Body of pancreas (tissue), 4 donors: ENCODE data around the gene PGAM1.

ENCODE experiments used
- POLR2A ChIP-seq, 3 donors: fragments of 450-650 bp; IDR thresholded peaks; one replicate each; pipeline ENCODE4 v1.6.1; 2016; ENCODE audit warnings: antibody characterized with exemption in 3 of 3, mild to moderate bottlenecking in 2 of 3
- TF ChIP-seq, protein P1 (sequence below), 7 experiments: fragments of 450-650 bp in 4 of 7; fragments of 200-600 bp in 3 of 7; sonication (generic) in 3 of 7; IDR thresholded peaks; one replicate each; pipeline ENCODE4 v1.5.1; 2016 to 2019; ENCODE audit warnings: antibody characterized with exemption in 7 of 7

DNA sequence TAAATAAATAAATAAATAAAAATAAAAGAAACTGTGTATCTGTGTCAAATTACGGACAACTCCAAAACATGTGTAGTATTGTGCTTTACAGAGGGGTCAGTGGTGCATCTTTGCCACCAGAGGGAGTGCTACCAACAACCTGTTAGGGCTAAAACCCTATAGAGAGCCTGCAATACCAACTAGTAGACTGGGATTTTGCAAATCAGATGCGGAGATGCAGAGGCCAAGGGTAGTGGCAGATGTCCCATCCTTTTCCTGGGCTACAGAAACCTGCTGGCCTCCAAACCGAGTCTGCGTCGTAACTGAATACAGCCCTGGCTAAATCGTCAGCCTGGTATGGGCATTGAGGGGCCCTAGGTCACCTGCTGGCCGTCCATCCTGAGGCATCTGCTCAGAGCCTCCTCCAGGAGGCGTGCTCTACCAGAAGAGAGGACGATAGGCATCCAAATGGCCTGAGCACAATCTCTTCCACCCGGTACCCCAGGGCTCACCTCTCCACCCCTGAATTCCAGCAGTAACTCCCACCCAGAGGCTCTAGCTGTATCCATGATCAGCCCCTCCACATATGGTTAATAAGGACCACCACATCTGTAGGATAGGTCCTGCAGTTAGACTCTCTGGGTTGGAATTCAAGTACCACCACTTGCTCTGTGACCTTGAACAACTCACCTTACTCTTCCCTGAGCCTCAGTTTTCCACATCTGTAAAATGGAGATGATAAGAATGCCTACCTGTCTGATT lies 18.6 kb upstream of the PGAM1 start:
- TF ChIP-seq, protein P1, sequence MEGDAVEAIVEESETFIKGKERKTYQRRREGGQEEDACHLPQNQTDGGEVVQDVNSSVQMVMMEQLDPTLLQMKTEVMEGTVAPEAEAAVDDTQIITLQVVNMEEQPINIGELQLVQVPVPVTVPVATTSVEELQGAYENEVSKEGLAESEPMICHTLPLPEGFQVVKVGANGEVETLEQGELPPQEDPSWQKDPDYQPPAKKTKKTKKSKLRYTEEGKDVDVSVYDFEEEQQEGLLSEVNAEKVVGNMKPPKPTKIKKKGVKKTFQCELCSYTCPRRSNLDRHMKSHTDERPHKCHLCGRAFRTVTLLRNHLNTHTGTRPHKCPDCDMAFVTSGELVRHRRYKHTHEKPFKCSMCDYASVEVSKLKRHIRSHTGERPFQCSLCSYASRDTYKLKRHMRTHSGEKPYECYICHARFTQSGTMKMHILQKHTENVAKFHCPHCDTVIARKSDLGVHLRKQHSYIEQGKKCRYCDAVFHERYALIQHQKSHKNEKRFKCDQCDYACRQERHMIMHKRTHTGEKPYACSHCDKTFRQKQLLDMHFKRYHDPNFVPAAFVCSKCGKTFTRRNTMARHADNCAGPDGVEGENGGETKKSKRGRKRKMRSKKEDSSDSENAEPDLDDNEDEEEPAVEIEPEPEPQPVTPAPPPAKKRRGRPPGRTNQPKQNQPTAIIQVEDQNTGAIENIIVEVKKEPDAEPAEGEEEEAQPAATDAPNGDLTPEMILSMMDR (IDR thresholded peaks at IDR 0.05) = peak; percentile 78 to 91 (median 82)
- no peak for TF ChIP-seq POLR2A (IDR thresholded peaks at IDR 0.05)
